DMS153 (cell line): ENCODE data around the gene GCK.

ENCODE experiments used
- DNase-seq: peaks from one replicate; lab custom pipeline; 2025; lab: John Stamatoyannopoulos, UW

The GCK gene

GRCh38 chr7:44155191-44156185, 33.8 kb downstream of the GCK start:
- DNase-seq, result no peak

GRCh38 chr7:44154703-44155102, 34.5 kb downstream of the GCK start:
- no peak for DNase-seq

GRCh38 chr7:44153948-44154335, 35.3 kb downstream of the GCK start:
- DNase-seq, result no peak

- DNase-seq, result peak; percentile 2
Observed at GRCh38 chr7:44152971-44153947, 36.0 kb downstream of the GCK start.

- no peak for DNase-seq
Observed at GRCh38 chr7:44151956-44152355, 37.3 kb downstream of the GCK start.

- no peak for DNase-seq
Observed at GRCh38 chr7:44150966-44151941, 38.0 kb downstream of the GCK start.

- no peak for DNase-seq
Observed at GRCh38 chr7:44150466-44150832, 38.8 kb downstream of the GCK start.

- DNase-seq, result no peak
Observed at GRCh38 chr7:44149571-44150465, 39.4 kb downstream of the GCK start.

- no peak for DNase-seq
Observed at GRCh38 chr7:44148961-44149536, 40.2 kb downstream of the GCK start.

- DNase-seq, result no peak
Observed at GRCh38 chr7:44148166-44148565, 41.1 kb downstream of the GCK start.

GRCh38 chr7:44147026-44147991, 41.9 kb downstream of the GCK start:
- DNase-seq, result no peak

- DNase-seq, result no peak
Observed at GRCh38 chr7:44145969-44146911, 43.0 kb downstream of the GCK start.

- DNase-seq, result no peak
Observed at GRCh38 chr7:44145479-44145968, 43.7 kb downstream of the GCK start.

GRCh38 chr7:44144968-44145478, 44.2 kb downstream of the GCK start:
- DNase-seq, result no peak

GRCh38 chr7:44144426-44144967, 44.7 kb downstream of the GCK start:
- no peak for DNase-seq

GRCh38 chr7:44143646-44144250, 45.5 kb downstream of the GCK start:
- no peak for DNase-seq

- no peak for DNase-seq
Observed at GRCh38 chr7:44142028-44142427, 47.2 kb downstream of the GCK start.
